ENCODE measurements around the gene PPFIA2. TPM values are rescaled to one million over a fixed set of nuclear protein-coding genes. Genes with fewer than 3 reads are reported as not detected.

Gene PPFIA2
- polyA plus RNA-seq: not detected in 3 replicates
- not detected for polyA plus RNA-seq (2011; ENCODE audit: low read depth)
- not detected in 2 replicates for polyA plus RNA-seq (2011; cell fraction: cytosol; rRNA removed)
- polyA plus RNA-seq (2011; cell fraction: nucleus; rRNA removed): not detected in 2 replicates
- not detected in 2 replicates for polyA plus RNA-seq (2012; ENCODE audit: low replicate concordance)
- polyA minus RNA-seq: not detected in 3 replicates
- not detected for polyA minus RNA-seq (2011; cell fraction: cytosol; rRNA and poly(A)+ RNA removed)
- polyA minus RNA-seq (2011; cell fraction: nucleus; rRNA and poly(A)+ RNA removed): not detected in 2 replicates

GRCh38 chr12:81759190-81760051 lies at the start of gene PPFIA2:
Gene PPFIA2, minus strand, starts transcription at chr12:81759350.
- Histone ChIP-seq H3K4me1 (ENCODE audit: control insufficient read depth, extremely low read depth, insufficient read depth, low read length) (peaks cover 5% of the 10 kb centered on the region), H3K9ac (ENCODE audit: control insufficient read depth, extremely low read depth, insufficient read depth, low read length) (no peak within 1 kb of the TSS), H3K79me2 (ENCODE audit: control insufficient read depth, insufficient read depth, low read length) (no peaks in the 10 kb centered on the region), H3K36me3 (ENCODE audit: control insufficient read depth in 2 of 2, extremely low read depth in 1 of 2, insufficient read depth in 2 of 2, low read length in 2 of 2) (no peaks in the 10 kb centered on the region), H3K4me3 (ENCODE audit: control insufficient read depth in 2 of 3, extremely low read depth in 1 of 3, insufficient read depth in 2 of 3, low read depth in 1 of 3, low read length in 3 of 3) (peak within 1 kb of the TSS; percentile 33 to 52 (median 34)), H3K4me2 (ENCODE audit: control insufficient read depth, extremely low read depth, insufficient read depth, low read depth, low read length) (peak within 1 kb of the TSS; percentile 73), H3K27ac (ENCODE audit: control insufficient read depth, insufficient read depth, low read length) (no peak within 1 kb of the TSS), H3K27me3 (ENCODE audit: control insufficient read depth, extremely low read depth, insufficient read depth, low read length) (peaks cover 25% of the 10 kb centered on the region), H3K9me1 (ENCODE audit: control insufficient read depth, extremely low read depth, insufficient read depth, low read length) (no peaks in the 10 kb centered on the region), H2AFZ (ENCODE audit: control insufficient read depth, low read length) (peak within 1 kb of the TSS; percentile 30), H4K20me1 (ENCODE audit: control insufficient read depth, extremely low read depth, insufficient read depth, low read length) (no peaks in the 10 kb centered on the region), H3K9me3 (ENCODE audit: control insufficient read depth, low read depth, low read length) (no peaks in the 10 kb centered on the region)
- dilution Hi-C loops (cut with MboI; ENCODE audit: extremely low pct_ligation_motif_present, low sequenced_read_pairs): no loop called here
- FAIRE-seq (no peak), DNase-seq (ENCODE audit: low read depth, low spot score) (no peak)
- TF ChIP-seq EZH2 (IDR thresholded peaks at IDR 0.05; ENCODE audit: low read length): peak; percentile 45
- TF ChIP-seq, protein P1, sequence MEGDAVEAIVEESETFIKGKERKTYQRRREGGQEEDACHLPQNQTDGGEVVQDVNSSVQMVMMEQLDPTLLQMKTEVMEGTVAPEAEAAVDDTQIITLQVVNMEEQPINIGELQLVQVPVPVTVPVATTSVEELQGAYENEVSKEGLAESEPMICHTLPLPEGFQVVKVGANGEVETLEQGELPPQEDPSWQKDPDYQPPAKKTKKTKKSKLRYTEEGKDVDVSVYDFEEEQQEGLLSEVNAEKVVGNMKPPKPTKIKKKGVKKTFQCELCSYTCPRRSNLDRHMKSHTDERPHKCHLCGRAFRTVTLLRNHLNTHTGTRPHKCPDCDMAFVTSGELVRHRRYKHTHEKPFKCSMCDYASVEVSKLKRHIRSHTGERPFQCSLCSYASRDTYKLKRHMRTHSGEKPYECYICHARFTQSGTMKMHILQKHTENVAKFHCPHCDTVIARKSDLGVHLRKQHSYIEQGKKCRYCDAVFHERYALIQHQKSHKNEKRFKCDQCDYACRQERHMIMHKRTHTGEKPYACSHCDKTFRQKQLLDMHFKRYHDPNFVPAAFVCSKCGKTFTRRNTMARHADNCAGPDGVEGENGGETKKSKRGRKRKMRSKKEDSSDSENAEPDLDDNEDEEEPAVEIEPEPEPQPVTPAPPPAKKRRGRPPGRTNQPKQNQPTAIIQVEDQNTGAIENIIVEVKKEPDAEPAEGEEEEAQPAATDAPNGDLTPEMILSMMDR (optimal IDR thresholded peaks at IDR 0.05 in 1 of 3, IDR thresholded peaks at IDR 0.05 in 1 of 3, conservative IDR thresholded peaks at IDR 0.05 in 1 of 3; ENCODE audit: extremely low read depth in 1 of 3, insufficient read depth in 2 of 3, low read length in 3 of 3): no peak

DNA sequence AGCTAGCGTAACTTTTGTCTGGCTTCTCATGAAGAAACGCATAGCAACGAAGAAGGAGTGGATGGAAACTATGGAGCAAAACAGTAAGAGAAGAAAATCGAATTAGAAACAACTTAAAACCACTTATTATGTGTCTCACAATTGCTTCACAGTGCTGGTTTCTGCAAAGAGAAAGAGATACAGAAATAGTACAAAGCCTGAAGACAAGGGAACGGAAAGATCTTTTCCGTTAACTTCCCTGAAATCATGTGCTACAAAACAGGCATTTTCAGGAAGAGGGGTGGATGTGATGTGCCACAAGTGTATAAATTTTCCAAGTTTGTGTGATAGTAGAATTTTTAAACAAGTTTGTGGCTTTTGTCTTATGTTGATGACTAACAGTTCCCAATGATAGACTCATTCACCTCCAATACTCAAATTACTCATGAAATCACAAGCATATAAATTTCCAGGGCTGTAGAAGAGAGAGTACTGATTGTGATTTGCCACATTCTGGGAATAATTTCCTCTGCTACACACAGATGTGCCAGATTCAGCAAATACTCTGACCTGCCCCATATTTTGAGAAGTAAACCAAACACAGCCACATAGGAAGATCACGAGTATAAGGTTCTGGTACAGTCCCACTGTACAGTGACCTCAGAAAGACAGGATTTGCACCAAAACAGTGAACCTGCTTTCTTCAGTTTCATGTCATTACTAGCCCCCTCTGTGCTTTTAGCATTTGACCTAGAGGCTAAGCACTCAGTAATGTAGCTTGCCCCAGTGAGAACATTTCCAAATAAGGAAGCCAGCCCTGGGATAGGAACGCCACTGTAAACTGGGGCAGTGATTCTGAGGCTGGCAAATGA lies 41.4 kb upstream of the PPFIA2 start:
- H3K79me2 ChIP-seq (ENCODE audit: control insufficient read depth, insufficient read depth, low read length): no peaks in the 10 kb centered on the region
- FAIRE-seq (no peak), DNase-seq (ENCODE audit: low read depth, low spot score) (no peak)
- no peak for TF ChIP-seq EZH2 (IDR thresholded peaks at IDR 0.05; ENCODE audit: low read length)
- TF ChIP-seq, protein P1 (optimal IDR thresholded peaks at IDR 0.05 in 1 of 3, IDR thresholded peaks at IDR 0.05 in 1 of 3, conservative IDR thresholded peaks at IDR 0.05 in 1 of 3; ENCODE audit: extremely low read depth in 1 of 3, insufficient read depth in 2 of 3, low read length in 3 of 3): no peak
- H3K4me2 ChIP-seq (ENCODE audit: control insufficient read depth, extremely low read depth, insufficient read depth, low read depth, low read length): no peak overlapping the region
- H2AFZ ChIP-seq (ENCODE audit: control insufficient read depth, low read length): no peak overlapping the region
- H4K20me1 ChIP-seq (ENCODE audit: control insufficient read depth, extremely low read depth, insufficient read depth, low read length): no peaks in the 10 kb centered on the region
- H3K36me3 ChIP-seq (ENCODE audit: control insufficient read depth in 2 of 2, extremely low read depth in 1 of 2, insufficient read depth in 2 of 2, low read length in 2 of 2): no peaks in the 10 kb centered on the region
- H3K4me3 ChIP-seq (ENCODE audit: control insufficient read depth in 2 of 3, extremely low read depth in 1 of 3, insufficient read depth in 2 of 3, low read depth in 1 of 3, low read length in 3 of 3): no peak overlapping the region
- no peaks in the 10 kb centered on the region for H3K27me3 ChIP-seq (ENCODE audit: control insufficient read depth, extremely low read depth, insufficient read depth, low read length)
- dilution Hi-C loops (cut with MboI; ENCODE audit: extremely low pct_ligation_motif_present, low sequenced_read_pairs): no loop called here
- no peaks in the 10 kb centered on the region for H3K9me3 ChIP-seq (ENCODE audit: control insufficient read depth, low read depth, low read length)
- H3K9me1 ChIP-seq (ENCODE audit: control insufficient read depth, extremely low read depth, insufficient read depth, low read length): no peaks in the 10 kb centered on the region
- no peak overlapping the region for H3K9ac ChIP-seq (ENCODE audit: control insufficient read depth, extremely low read depth, insufficient read depth, low read length)
- H3K27ac ChIP-seq (ENCODE audit: control insufficient read depth, insufficient read depth, low read length): no peak overlapping the region
- H3K4me1 ChIP-seq (ENCODE audit: control insufficient read depth, extremely low read depth, insufficient read depth, low read length): no peaks in the 10 kb centered on the region
